HG02938 (cell line): ENCODE measurements around the gene RFWD3.

Source experiments
- ATAC-seq: cut with Tn5 transposase; IDR thresholded peaks from one replicate; pipeline ENCODE4 v1.9.1; 2021; ENCODE audit warnings: mild to moderate bottlenecking, moderate library complexity; ENCODE audit not compliant: unreplicated experiment

Gene RFWD3

DNA sequence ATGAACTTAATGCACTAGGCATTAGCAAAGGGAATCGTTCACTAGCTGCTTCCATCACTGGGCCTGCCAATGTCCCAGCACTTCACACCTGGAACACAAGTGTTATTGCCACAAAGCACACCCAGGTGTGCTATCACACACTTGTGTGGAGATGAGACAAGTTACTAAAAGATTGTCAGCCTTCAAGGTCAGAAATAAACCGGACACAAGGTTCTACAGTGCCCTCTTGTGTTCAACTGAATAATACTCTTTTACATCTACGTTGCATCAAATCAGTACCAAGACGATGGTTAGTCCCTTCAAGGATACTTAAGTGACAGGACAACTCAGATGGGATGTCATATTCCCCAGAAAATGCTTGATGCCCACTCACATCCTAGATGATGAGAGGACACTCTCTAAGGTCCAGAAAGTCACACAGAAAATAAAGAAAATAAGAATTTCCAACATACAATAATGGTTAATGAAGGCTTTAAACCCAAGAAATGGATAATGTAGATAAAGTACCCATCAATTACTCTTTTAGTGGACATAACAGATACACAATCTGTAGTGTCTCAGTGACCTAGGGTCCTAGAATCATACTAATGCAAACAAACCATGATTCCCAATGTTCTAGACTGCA lies 43.4 kb downstream of the RFWD3 start:
- ATAC-seq = no peak

DNA sequence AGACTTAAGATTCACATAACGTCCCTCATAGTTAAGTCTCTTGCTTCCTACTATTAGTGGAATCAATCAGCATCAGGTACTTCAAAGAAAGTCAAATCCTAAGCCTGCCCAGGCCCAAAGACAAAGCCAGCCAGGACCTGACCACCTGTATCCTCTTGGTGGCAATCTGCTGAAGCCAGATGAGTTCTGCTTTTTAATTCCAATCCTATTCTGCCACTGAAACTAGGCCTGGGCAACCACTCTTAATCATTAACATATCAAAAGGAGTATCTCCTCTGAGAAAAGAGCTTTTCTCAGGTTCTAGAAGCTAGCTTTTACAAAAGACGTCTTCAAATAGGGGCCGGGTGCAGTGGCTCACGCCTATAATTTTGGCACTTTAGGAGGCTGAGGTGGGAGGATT lies 44.7 kb downstream of the RFWD3 start:
- no peak for ATAC-seq

GRCh38 chr16:74617206-74617788 lies 49.4 kb downstream of the RFWD3 start:
- no peak for ATAC-seq

DNA sequence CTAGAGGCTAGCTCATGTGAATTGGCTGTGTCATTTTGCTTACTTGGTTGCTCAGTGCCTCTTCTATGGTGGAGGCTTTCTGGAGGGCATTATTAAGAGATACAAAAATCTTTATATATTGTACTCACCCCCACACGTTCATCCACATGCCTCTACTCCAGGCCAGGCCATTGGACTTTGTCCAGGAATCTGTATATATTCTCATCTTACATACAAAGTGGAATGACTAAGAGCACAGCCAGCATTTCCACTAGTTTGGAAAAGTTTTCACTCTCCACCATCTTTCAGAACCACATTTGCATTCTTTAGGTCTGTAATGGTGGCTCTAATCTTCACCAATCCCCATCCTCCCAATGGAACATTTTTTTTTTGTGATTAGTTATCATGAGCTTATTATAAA lies 55.0 kb downstream of the RFWD3 start:
- no peak for ATAC-seq

GRCh38 chr16:74608944-74609343 lies 57.7 kb downstream of the RFWD3 start:
- ATAC-seq = no peak

DNA sequence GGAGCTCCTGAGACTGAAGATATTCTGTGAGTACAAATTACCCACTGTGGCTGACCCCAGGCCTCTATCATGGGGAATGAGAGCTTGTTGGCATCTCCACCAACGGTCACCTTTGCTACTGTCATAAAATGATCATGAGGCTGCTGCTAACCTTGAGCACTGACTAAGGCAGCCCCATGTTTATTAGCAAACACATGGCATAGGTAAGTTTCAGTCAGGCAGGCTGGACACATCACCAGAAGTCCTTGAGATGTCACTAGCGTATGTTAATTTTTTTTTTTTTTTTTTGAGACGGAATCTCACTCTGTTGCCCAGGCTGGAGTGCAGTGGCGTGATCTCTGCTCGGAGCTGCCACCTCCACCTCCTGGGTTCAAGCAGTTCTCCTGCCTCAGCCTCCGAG lies 58.3 kb downstream of the RFWD3 start:
- ATAC-seq = no peak

GRCh38 chr16:74607962-74608356 lies 58.7 kb downstream of the RFWD3 start:
- ATAC-seq = no peak

- peak; percentile 30 for ATAC-seq
Observed at GRCh38 chr16:74607310-74607961, 59.2 kb downstream of the RFWD3 start.

DNA sequence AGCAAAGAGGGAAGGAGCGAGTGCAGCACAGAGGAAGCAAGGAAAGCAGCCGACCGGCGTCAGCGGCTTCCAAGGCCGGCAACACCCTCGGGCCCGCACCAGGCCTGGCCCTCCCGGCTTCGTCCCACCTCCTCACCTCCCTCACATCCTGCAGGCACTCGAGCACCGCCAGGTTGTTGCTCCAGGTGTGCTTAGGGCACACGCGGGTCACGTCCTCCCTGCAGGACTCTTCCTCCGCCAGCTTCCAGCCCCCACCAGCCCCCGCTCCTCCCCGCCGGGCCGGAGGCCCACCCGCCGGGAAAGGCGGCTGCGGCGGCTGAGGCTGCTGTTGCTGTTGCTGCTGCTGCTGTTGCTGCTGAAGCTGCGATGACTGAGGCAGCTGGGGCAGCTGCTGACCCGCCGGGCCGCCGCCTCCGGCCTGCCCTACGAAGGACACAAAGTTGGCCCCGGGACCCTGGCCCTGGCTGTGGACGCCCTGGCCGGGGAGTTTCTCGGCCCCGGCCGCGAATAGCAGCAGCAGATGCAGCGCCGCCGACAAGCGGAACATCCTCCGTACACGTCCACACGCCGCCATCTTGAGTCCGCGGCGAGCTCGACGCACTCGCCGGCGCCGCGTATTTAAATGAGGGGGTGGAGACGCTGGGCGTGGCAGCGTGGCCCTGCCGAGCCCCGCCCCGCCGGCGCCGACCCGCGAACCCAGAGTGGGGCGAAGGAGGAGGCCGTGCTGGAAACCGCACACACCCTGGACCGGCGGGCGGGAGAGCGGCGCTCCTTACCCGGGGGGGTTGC lies 60.0 kb downstream of the RFWD3 start, which contains the start of gene GLG1:
Gene GLG1, minus strand, starts transcription at position 594 of the 789 bp plus-strand sequence. Its CDS starts 20 bp downstream, at position 574.
- ATAC-seq = peak; percentile 93

DNA sequence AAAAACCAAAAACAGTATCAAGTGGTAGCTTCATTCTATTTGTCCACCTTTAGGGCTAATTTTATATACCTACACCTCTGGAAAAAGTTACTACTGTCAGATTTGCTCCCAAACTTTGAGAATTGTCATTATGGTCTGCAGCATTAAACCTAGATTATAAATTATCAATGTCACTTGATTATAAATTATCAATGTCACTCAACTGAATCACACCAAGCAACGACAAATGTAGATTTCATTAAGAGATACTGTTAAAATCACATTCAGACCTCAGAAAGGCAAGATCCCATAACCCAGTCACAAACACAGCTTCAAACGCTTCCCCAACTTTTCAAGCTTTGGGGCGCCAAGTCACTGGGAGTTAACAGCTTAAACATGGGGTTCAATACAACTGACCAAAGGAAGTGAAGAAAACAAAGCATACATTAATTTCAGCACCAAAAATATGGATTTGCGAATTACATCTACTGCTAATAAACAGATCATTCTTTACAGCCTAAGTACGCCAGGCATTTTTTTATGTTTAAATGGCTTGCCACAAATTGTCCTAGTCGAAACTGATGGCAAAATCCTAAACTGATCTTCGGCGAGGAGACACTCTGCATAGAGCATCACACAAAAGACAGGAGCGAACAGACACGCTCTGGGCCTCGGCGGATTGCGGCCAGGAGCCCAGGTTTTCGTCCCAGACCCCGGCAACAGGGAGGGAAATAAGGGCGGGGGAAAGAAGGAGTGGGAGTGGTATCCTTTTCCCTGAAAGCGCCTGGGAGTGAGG lies 60.7 kb downstream of the RFWD3 start:
- no peak for ATAC-seq

DNA sequence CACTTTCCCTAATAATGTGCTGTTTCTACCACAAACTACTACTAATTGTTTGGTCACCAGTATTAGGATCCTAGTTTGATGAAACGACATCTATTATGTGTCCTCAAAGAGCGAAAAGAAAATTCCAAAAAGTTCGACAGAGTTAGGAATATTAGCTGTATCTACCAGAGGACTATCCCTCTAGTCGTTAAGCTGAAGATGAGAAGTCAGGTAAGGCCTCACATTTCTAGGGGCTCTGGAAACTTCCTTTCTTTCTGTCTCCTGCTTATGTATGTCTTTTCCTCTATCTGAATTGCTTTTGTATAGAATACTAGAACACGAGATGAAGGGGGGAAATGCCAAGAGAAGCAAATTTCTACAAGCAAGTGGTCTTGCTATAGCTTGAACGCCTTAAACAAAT lies 61.3 kb downstream of the RFWD3 start:
- ATAC-seq = no peak

DNA sequence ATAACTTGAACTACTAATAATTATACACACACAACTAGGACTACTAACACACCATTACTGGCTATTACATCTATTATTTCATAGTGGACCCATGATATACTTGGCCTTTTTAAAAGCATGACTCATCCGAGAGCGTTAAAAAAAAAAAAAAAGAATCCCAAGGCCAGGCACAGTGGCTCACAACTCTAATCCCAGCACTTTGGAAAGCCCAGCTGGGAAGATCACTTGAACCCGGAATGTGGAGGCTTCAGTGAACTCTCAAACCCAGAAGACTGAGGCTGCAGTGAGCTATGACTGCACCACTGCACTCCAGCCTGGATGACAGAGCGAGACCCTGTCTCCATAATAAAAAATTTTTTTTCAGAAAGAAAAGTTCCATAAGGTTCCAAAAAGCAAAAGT lies 62.8 kb downstream of the RFWD3 start:
- ATAC-seq = no peak

DNA sequence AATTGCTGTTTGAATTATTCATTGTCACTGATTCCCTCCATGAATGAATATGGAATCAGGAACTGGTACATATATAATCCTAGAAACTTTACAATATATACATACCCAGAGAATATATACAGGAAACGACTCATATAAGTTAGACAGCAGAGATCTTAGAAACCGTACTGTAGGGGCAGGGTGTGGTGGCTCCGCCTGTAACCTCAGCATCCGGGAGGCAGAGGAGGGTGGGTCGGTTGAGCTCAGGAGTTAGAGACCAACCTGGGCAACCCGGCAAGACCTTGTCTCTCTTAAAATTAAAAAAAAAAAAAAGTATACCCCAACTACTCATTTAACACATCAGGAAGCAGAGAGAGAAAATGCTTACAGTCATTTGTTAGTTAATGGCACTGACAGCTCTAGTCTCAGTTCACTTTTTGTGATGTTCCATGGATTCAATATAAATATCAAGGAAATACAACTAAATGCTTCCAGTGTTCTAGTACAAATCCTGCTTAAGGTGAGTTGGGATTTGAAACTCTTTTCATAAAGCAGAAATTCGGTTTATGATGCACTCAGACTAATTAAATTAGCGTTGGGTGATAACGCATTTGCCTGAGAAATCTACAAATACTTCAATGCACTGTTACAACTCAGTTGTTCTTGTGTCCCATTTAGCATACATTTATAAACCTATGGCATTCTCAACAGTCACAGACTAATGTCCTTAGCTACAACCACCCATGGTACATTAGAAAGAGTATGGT lies 65.4 kb downstream of the RFWD3 start:
- no peak for ATAC-seq

- no peak for ATAC-seq
Observed at GRCh38 chr16:74596586-74596985, 70.1 kb downstream of the RFWD3 start.

GRCh38 chr16:74592847-74593246 lies 73.8 kb downstream of the RFWD3 start:
- no peak for ATAC-seq

DNA sequence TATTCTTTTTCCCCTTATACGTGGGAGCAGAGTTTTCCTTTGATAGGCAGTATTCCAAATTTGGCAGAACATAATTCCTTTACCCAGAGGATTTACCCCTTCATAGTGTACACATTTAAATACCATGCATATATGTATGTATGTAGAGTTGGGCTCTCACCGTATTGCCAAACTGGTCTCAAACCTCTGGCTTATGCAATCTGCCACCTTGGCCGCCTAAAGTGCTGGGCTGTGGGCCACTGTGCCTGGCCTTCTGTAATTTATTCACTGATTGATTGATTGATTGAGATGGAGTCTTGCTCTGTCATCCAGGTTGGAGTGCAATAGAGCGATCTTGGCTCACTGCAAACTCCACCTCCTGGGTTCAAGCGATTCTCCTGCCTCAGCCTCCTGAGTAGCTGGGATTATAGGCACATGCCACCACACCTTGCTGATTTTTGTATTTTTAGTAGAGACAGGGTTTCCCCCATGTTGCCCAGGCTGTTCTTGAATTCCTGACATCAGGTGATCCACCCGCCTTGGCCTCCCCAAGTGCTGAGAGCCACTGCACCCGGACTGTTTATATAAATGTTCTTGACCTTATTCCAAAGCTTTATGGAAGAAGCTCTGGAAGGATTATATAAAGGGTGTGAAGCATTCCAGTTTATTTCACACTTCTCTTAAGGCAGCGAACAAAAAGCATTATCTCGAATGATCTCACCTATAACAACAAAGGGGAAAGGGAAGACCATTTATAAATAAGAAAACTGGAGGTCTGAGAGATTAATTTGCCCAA lies 74.6 kb downstream of the RFWD3 start:
- no peak for ATAC-seq

DNA sequence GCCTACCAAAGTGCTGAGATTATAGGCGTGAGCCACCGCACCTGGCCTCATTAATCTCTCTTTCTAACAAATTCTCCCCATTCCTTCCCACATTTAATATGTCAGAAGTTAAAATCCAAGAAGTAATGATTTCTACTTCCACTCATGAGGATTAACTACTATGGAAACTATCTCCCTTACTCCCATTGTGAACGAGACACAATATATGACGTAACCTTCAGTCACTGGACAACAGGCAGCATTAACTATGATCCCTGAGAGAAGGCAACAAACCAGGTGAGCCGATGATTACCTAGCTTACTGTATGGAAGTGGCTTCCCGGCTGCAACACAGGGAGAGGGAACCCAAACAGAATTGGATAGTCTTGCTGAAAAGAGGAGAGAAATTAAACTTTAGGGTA lies 79.7 kb downstream of the RFWD3 start:
- ATAC-seq = no peak

GRCh38 chr16:74585846-74586443 lies 80.7 kb downstream of the RFWD3 start:
- no peak for ATAC-seq
